Ovary (tissue), 9 donors: Measurements from ENCODE around the gene HOXC11. TPM values are rescaled to one million over a fixed set of nuclear protein-coding genes. Genes with fewer than 3 reads are reported as not detected.

Experiments used
- DNase-seq, 5 donors: peaks; one replicate each; pipeline ENCODE4 v3.0.0-alpha.2; 2019 to 2020
- H3K27ac ChIP-seq, 2 donors: fragments of 200-600 bp; one replicate each; pipeline versions ENCODE4 v1.5.1 to v1.8.0; 2019 to 2022
- H3K27me3 ChIP-seq: fragments of 200-600 bp; one replicate; pipeline ENCODE4 v1.8.0; 2022
- H3K36me3 ChIP-seq: fragments of 200-600 bp; sonication (generic); one replicate; pipeline ENCODE4 v1.5.1; 2019
- H3K4me1 ChIP-seq: one replicate; pipeline ENCODE4 v1.8.1; 2013; ENCODE audit warnings: mild to moderate bottlenecking, moderate library complexity; ENCODE audit not compliant: insufficient read depth
- H3K4me3 ChIP-seq: fragments of 200-600 bp; sonication (generic); one replicate; pipeline ENCODE4 v1.5.1; 2017
- H3K9me3 ChIP-seq, 2 donors: fragments of 200-600 bp in 1 of 2; sonication (generic) in 1 of 2; one replicate each; pipeline versions ENCODE4 v1.5.1 to v1.8.1; 2013 to 2019; ENCODE audit warnings: mild to moderate bottlenecking in 1 of 2, moderate library complexity in 1 of 2
- CTCF ChIP-seq, 3 donors: fragments of 450-650 bp in 2 of 3; fragments of 200-600 bp in 1 of 3; IDR thresholded peaks; one replicate each; pipeline versions ENCODE4 v1.5.1 to v1.8.0; 2016 to 2022; ENCODE audit warnings: antibody characterized with exemption in 3 of 3, mild to moderate bottlenecking in 1 of 3
- EP300 ChIP-seq: sonication (generic); formaldehyde crosslinking; IDR thresholded peaks from one replicate; pipeline ENCODE4 v1.6.1; 2017; ENCODE audit warnings: antibody characterized with exemption
- POLR2A ChIP-seq: fragments of 450-650 bp; IDR thresholded peaks from one replicate; pipeline ENCODE4 v1.6.1; 2017; ENCODE audit warnings: antibody characterized with exemption, mild to moderate bottlenecking, moderate library complexity
- WGBS, 3 donors: extraction: QIAGEN DNeasy Blood & Tissue Kit in 1 of 3; methylation state at CpG; one replicate each; pipeline versions ENCODE4 v1.1.5 to v1.1.7; 2013 to 2017; 5-methylcytosine and 5-hydroxymethylcytosine counted together
- intact Hi-C, 4 donors: fragments of 100-400 bp; cut with DNase I; formaldehyde crosslinking; loops; one replicate each; pipeline versions ENCODE4 v1.11.0 to v1.15.1; 2022 to 2023
- polyA plus RNA-seq, 2 donors: library from polyadenylated mRNA; stranded (reverse); fragments of 200-250 nt in 1 of 2; fragments of 350-450 nt in 1 of 2; fragmentation: Illumina TruSeq in 1 of 2; extraction: RNeasy Lipid Tissue Mini Kit (QIAGEN cat#74804) in 1 of 2; gene quantifications; one replicate each; pipeline ENCODE4 v1.2.3, GENCODE V29; 2013 to 2014
- total RNA-seq, 7 donors: library from RNA; depleted of rRNA in 2 of 7; stranded (reverse); fragments of >200 nt in 2 of 7; fragmentation: NEBNext Ultra II Directional in 3 of 7; extraction: Animal tissue kit (Norgen Biotek cat#: 25700) in 3 of 7; gene quantifications; one replicate each; pipeline versions ENCODE4 v1.1.0 to v1.2.4, GENCODE V29; 2016 to 2023
- donor health status: DM: no; HTN: no; CAD: no; lungs with moderate emphysema.
- donor health status: DM: no; HTN: no; CAD: no.
- donor health status: Bipolar disorder and iron deficiency.
- donor health status: DM: yes; HTN: yes; CAD: no.
- donor health status: DM: no; HTN: no; CAD: no.
- donor health status: DM: yes; HTN: yes; CAD: no.

The HOXC11 gene
- total and polyA plus RNA-seq, 9 donors, result 0.12 to 1.1 TPM; not detected in 7

GRCh38 chr12:53998110-53998899 lies 25.4 kb downstream of the HOXC11 start:
- no peaks in the 10 kb centered on the region for H3K27me3 ChIP-seq
- intact Hi-C loops, result loop anchor here in 1 of 4 donors (10.0 kb wide), 1 partner anchor 356 kb away; no protein-coding TSS in a partner anchor
- 52 to 64% (median 54%) methylated on average over 11 of the region's 11 CpGs for WGBS, 3 donors
- H3K4me3 ChIP-seq, result no peak overlapping the region
- no peak for DNase-seq
- H3K27ac ChIP-seq, result no peak overlapping the region
- TF ChIP-seq EP300 (no peak), POLR2A (no peak), CTCF (IDR thresholded peaks at IDR 0.05) (no peak)
- peaks cover 9% of the 10 kb centered on the region for H3K4me1 ChIP-seq
- H3K9me3 ChIP-seq, result no peaks in the 10 kb centered on the region
- no peaks in the 10 kb centered on the region for H3K36me3 ChIP-seq

DNA sequence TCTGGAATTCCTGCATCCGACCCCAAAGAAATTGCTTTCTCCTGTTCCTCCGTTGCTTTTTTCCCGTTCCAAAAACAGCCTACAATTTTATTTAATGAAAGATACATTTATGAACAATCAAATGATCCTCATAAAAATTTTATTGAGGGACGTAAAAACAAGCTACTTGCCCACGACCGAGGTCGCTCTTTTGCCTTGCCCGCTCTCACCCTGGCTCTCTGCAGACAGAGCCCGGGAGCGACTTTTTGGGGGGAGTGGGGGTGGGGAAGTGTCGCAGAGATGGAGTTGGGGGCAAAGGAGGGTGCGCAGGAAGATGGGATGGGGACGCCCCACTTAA lies 25.9 kb downstream of the HOXC11 start:
- 13 to 22% (median 18%) methylated on average over 13 of the region's 13 CpGs for WGBS, 3 donors
- no peaks in the 10 kb centered on the region for H3K27me3 ChIP-seq
- TF ChIP-seq EP300 (no peak), POLR2A (no peak), CTCF (IDR thresholded peaks at IDR 0.05) (no peak)

DNA sequence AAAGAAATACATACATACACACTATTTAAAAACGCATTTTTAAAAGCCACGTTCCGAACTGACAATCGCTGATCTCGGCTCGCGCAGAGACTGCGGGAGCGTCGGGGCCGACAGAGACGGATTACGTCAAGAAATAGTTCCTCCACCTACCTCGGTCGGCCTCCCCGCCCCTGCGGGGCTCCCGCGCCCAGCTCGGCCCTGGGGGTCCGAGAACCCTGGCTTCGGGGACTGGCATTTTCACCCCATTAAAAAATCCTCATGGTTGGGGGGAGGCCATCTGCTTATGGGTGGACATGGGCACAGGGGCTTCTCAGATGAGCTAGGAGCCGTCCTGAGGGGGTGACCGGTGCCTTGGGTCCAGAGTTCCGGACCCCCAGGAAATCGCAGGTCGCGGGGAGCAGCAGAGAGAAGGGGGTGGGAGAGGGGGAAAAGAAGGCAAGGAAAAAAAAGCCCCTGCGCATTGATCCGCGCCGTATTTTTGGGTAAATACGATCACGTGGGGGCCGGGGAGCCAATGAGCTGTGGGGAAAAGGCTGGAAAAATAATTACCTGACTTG lies 26.7 kb downstream of the HOXC11 start:
- H3K36me3 ChIP-seq, result no peaks in the 10 kb centered on the region
- TF ChIP-seq EP300, result no peak
- no peak for TF ChIP-seq POLR2A
- TF ChIP-seq CTCF (IDR thresholded peaks at IDR 0.05), result no peak
- peaks cover 4% of the 10 kb centered on the region for H3K4me1 ChIP-seq
- H3K4me3 ChIP-seq, result peak overlapping the region; percentile 48
- intact Hi-C loops, result loop anchor here (5.0 to 10.0 kb wide), 4 partner anchors 208 to 375 kb away; partner anchors contain the start of gene GPR84 (in 2 of the 4)
- no peaks in the 10 kb centered on the region for H3K27me3 ChIP-seq
- peak overlapping the region in 1 of 2 donors; percentile 73 for H3K27ac ChIP-seq
- H3K9me3 ChIP-seq, result no peaks in the 10 kb centered on the region
- 1 to 2% (median 1%) methylated on average over 33 to 35 of the region's 35 CpGs for WGBS, 3 donors
- DNase-seq, result peak in 4 of 5 donors; percentile 66 to 76 (median 70)

More for the DNA sequence above, 25.9 kb downstream of the HOXC11 start:
- no peak for DNase-seq
- intact Hi-C loops, result loop anchor here in 1 of 4 donors (10.0 kb wide), 1 partner anchor 356 kb away; no protein-coding TSS in a partner anchor
- peak overlapping the region; percentile 48 for H3K4me3 ChIP-seq
- H3K9me3 ChIP-seq, result no peaks in the 10 kb centered on the region
- H3K4me1 ChIP-seq, result peaks cover 9% of the 10 kb centered on the region
- no peaks in the 10 kb centered on the region for H3K36me3 ChIP-seq
- peak overlapping the region in 1 of 2 donors; percentile 73 for H3K27ac ChIP-seq

- peak; percentile 4 for TF ChIP-seq POLR2A
- no peak for TF ChIP-seq CTCF (IDR thresholded peaks at IDR 0.05)
- Histone ChIP-seq H3K4me3 (peak within 1 kb of the TSS; percentile 48), H3K9me3 (no peaks in the 10 kb centered on the region), H3K36me3 (no peaks in the 10 kb centered on the region), H3K27ac (peak within 1 kb of the TSS in 1 of 2 donors; percentile 73), H3K4me1 (peaks cover 1% of the 10 kb centered on the region), H3K27me3 (no peaks in the 10 kb centered on the region)
- intact Hi-C loops, result loop anchor here in 3 of 4 donors (5.0 to 10.0 kb wide), 3 partner anchors 207 to 374 kb away; partner anchors contain the start of gene GPR84 (in 2 of the 3)
- 2 to 3% (median 2%) methylated on average over 61 to 87 of the region's 87 CpGs for WGBS, 3 donors
- DNase-seq, result peak in 1 of 5 donors; percentile 59
These were observed 27.5 kb downstream of the HOXC11 start, which contains the start of gene HOXC9 for GRCh38 chr12:54000116-54001114. Gene HOXC9, plus strand, starts transcription at chr12:54000161. Its CDS starts 28 bp downstream, at chr12:54000189.
